ENCODE data around the gene MACROD2. TPM values are rescaled to one million over a fixed set of nuclear protein-coding genes. Genes with fewer than 3 reads are reported as not detected.

Gene MACROD2
- total and polyA plus RNA-seq, 2 experiments from 2014 or later = 2.8 to 4.3 TPM

- H3K4me3 Mint-ChIP-seq = no peak overlapping the region
- Histone ChIP-seq H3K27me3 (ENCODE audit: insufficient read depth) (no peaks in the 10 kb centered on the region), H3K4me2 (no peak overlapping the region), H3F3A (replicated peaks; ENCODE audit: low read depth) (no peaks in the 10 kb centered on the region), H2AFZ (no peak overlapping the region), H3K4me3 (no peak overlapping the region), H3K9me2 (ENCODE audit: insufficient read depth) (peaks cover 7% of the 10 kb centered on the region; the same call in 1 of the 2 replicates), H3K27ac (ENCODE audit: low read depth) (no peak overlapping the region), H3K36me3 (ENCODE audit: insufficient read depth) (no peaks in the 10 kb centered on the region; the same call in 1 of the 2 replicates), H3K79me2 (replicated peaks; ENCODE audit: insufficient read depth) (no peaks in the 10 kb centered on the region), H3K4me1 (ENCODE audit: insufficient read depth) (no peaks in the 10 kb centered on the region), H4K20me1 (replicated peaks; ENCODE audit: insufficient read depth) (no peaks in the 10 kb centered on the region)
- H3K36me3 Mint-ChIP-seq (ENCODE audit: low read depth) = peaks cover 12% of the 10 kb centered on the region
- H3K4me1 Mint-ChIP-seq = peaks cover 4% of the 10 kb centered on the region; the same call in 2 of the 3 replicates
- ATAC-seq (no peak), DNase-seq (ENCODE audit: low spot score) (no peak)
- peaks cover 15% of the 10 kb centered on the region for H3K9me3 Mint-ChIP-seq
- no peak for TF ChIP-seq POLR2AphosphoS5 (IDR thresholded peaks at IDR 0.05; ENCODE audit: low read depth)
- H3K27ac Mint-ChIP-seq = no peak overlapping the region
- no peaks in the 10 kb centered on the region for H3K27me3 Mint-ChIP-seq (ENCODE audit: insufficient read depth, low read depth, poor library complexity)
Measured at GRCh38 chr20:15940127-15940526, 1944.8 kb downstream of the MACROD2 start.

GRCh38 chr20:15942130-15942529, 1946.8 kb downstream of the MACROD2 start:
- Histone ChIP-seq H4K20me1 (replicated peaks; ENCODE audit: insufficient read depth) (no peaks in the 10 kb centered on the region), H3K4me1 (ENCODE audit: insufficient read depth) (no peaks in the 10 kb centered on the region), H3K36me3 (ENCODE audit: insufficient read depth) (no peaks in the 10 kb centered on the region; the same call in 1 of the 2 replicates), H3K9me2 (ENCODE audit: insufficient read depth) (peaks cover 7% of the 10 kb centered on the region; the same call in 1 of the 2 replicates), H3K27me3 (ENCODE audit: insufficient read depth) (no peaks in the 10 kb centered on the region), H2AFZ (no peak overlapping the region), H3K79me2 (replicated peaks; ENCODE audit: insufficient read depth) (no peaks in the 10 kb centered on the region), H3K4me2 (no peak overlapping the region), H3F3A (replicated peaks; ENCODE audit: low read depth) (no peaks in the 10 kb centered on the region), H3K27ac (ENCODE audit: low read depth) (no peak overlapping the region), H3K4me3 (no peak overlapping the region)
- Mint-ChIP-seq H3K4me1 (peaks cover 4% of the 10 kb centered on the region; the same call in 2 of the 3 replicates), H3K4me3 (no peak overlapping the region), H3K27ac (no peak overlapping the region), H3K9me3 (peaks cover 15% of the 10 kb centered on the region), H3K36me3 (ENCODE audit: low read depth) (peaks cover 12% of the 10 kb centered on the region), H3K27me3 (ENCODE audit: insufficient read depth, low read depth, poor library complexity) (peaks cover 1% of the 10 kb centered on the region)
- no peak for TF ChIP-seq POLR2AphosphoS5 (IDR thresholded peaks at IDR 0.05; ENCODE audit: low read depth)
- no peak for TF ChIP-seq CREB1 (CRISPR knock-in tag; IDR thresholded peaks at IDR 0.05; ENCODE audit: low read depth)
- DNase-seq (ENCODE audit: low spot score) (no peak), ATAC-seq (no peak)

- H2AFZ ChIP-seq = no peak overlapping the region
- Mint-ChIP-seq H3K4me1 (peaks cover 23% of the 10 kb centered on the region), H3K36me3 (ENCODE audit: low read depth) (no peaks in the 10 kb centered on the region), H3K27me3 (ENCODE audit: insufficient read depth, low read depth, poor library complexity) (peaks cover 1% of the 10 kb centered on the region), H3K4me3 (no peak overlapping the region), H3K9me3 (no peaks in the 10 kb centered on the region), H3K27ac (no peak overlapping the region)
- H3K36me3 ChIP-seq (ENCODE audit: insufficient read depth) = no peaks in the 10 kb centered on the region
- H3K79me2 ChIP-seq (replicated peaks; ENCODE audit: insufficient read depth) = no peaks in the 10 kb centered on the region
- H3K9me2 ChIP-seq (ENCODE audit: insufficient read depth) = peaks cover 7% of the 10 kb centered on the region
- no peaks in the 10 kb centered on the region for H3F3A ChIP-seq (replicated peaks; ENCODE audit: low read depth)
- no peak overlapping the region for H3K27ac ChIP-seq (ENCODE audit: low read depth)
- ATAC-seq = no peak
- DNase-seq (ENCODE audit: low spot score) = no peak
- no peaks in the 10 kb centered on the region for H4K20me1 ChIP-seq (replicated peaks; ENCODE audit: insufficient read depth)
- H3K4me1 ChIP-seq (ENCODE audit: insufficient read depth) = peaks cover 22% of the 10 kb centered on the region
- no peaks in the 10 kb centered on the region for H3K27me3 ChIP-seq (ENCODE audit: insufficient read depth)
- H3K4me2 ChIP-seq = no peak overlapping the region
- no peak overlapping the region for H3K4me3 ChIP-seq
- TF ChIP-seq EZH2 (IDR thresholded peaks at IDR 0.05; ENCODE audit: low read depth, unreplicated experiment) (no peak), NANOG (IDR thresholded peaks at IDR 0.05; ENCODE audit: borderline replicate concordance) (no peak), EZH2phosphoT487 (IDR thresholded peaks at IDR 0.05; ENCODE audit: unreplicated experiment) (no peak), POLR2AphosphoS5 (IDR thresholded peaks at IDR 0.05; ENCODE audit: low read depth) (no peak), ZNF462 (CRISPR knock-in tag; IDR thresholded peaks at IDR 0.05) (no peak), ETS1 (IDR thresholded peaks at IDR 0.05) (no peak), ZNF331 (CRISPR knock-in tag; IDR thresholded peaks at IDR 0.05; ENCODE audit: low read depth) (no peak), STAT1 (IDR thresholded peaks at IDR 0.05; ENCODE audit: unreplicated experiment) (no peak)
Measured at GRCh38 chr20:15945289-15945688, 1950.0 kb downstream of the MACROD2 start.

Data from GM23338 (cell line).